HepG2 (cell line): Measurements from ENCODE around the gene SH3BP2. TPM values are rescaled to one million over a fixed set of nuclear protein-coding genes. Genes with fewer than 3 reads are reported as not detected.

ENCODE experiments used
- ARID4A ChIP-seq: sonication (generic); formaldehyde crosslinking; IDR thresholded peaks from 2 replicates; pipeline ENCODE4 v1.5.0; 2020; ENCODE audit warnings: mild to moderate bottlenecking, missing genetic modification reagents, borderline replicate concordance
- BCLAF1 ChIP-seq: fragments of 450-650 bp; IDR thresholded peaks from 2 replicates; pipeline ENCODE4 v1.6.1; 2017; ENCODE audit warnings: mild to moderate bottlenecking
- ELF3 ChIP-seq: IDR thresholded peaks from 2 replicates; pipeline ENCODE4 v1.6.1; 2016; ENCODE audit warnings: missing genetic modification reagents, missing compliant biosample characterization
- ESRRA ChIP-seq: sonication (generic); formaldehyde crosslinking; IDR thresholded peaks from 2 replicates; pipeline ENCODE4 v1.5.1; 2020; ENCODE audit warnings: mild to moderate bottlenecking, low read depth, missing genetic modification reagents
- FOXA3 ChIP-seq: IDR thresholded peaks from 2 replicates; pipeline ENCODE4 v1.6.1; 2016; ENCODE audit warnings: missing genetic modification reagents, missing compliant biosample characterization
- GABPB1 ChIP-seq: IDR thresholded peaks from 2 replicates; pipeline ENCODE4 v1.6.1; 2016; ENCODE audit warnings: mild to moderate bottlenecking, missing genetic modification reagents, moderate library complexity, missing compliant biosample characterization
- MXI1 ChIP-seq: IDR thresholded peaks from 3 replicates; pipeline ENCODE4 v1.6.1; 2012; ENCODE audit warnings: low read depth, low read length, inconsistent platforms, borderline replicate concordance
- PAWR ChIP-seq: sonication (generic); formaldehyde crosslinking; IDR thresholded peaks from 2 replicates; pipeline ENCODE4 v1.4.0; 2020; ENCODE audit warnings: missing genetic modification reagents, mild to moderate bottlenecking, borderline replicate concordance
- SOX13 ChIP-seq, 3 experiments: fragments of 450-650 bp in 1 of 3; sonication (generic) in 1 of 3; formaldehyde crosslinking in 1 of 3; IDR thresholded peaks in 2 of 3; conservative IDR thresholded peaks in 1 of 3; 2 replicates each; pipeline versions ENCODE4 v1.5.0 to v1.6.1; 2016 to 2020; ENCODE audit warnings: antibody characterized with exemption in 1 of 3, mild to moderate bottlenecking in 1 of 3, missing compliant biosample characterization in 1 of 3, missing genetic modification reagents in 1 of 3, moderate library complexity in 1 of 3
- ZNF768 ChIP-seq: sonication (generic); formaldehyde crosslinking; IDR thresholded peaks from 2 replicates; pipeline ENCODE4 v1.4.0; 2020; ENCODE audit warnings: missing genetic modification reagents
- polyA plus RNA-seq, 8 experiments: library from polyadenylated mRNA; depleted of rRNA in 3 of 8; stranded (reverse) in 7 of 8; unstranded in 1 of 8; fragments of >200 nt; fragmentation: Illumina TruSeq in 4 of 8; extraction: Trizol in 4 of 8; gene quantifications; 2 replicates each; pipeline versions ENCODE4 v1.2.1 to v1.2.3, GENCODE V29; 2011 to 2016; ENCODE audit warnings: low read depth in 4 of 8, missing spikeins in 1 of 8, mixed read lengths in 1 of 8; ENCODE audit not compliant: insufficient read depth in 1 of 8
- total RNA-seq, 5 experiments: library from RNA; depleted of rRNA; stranded (reverse); fragments of >200 nt; fragmentation: Illumina TruSeq; extraction: Trizol; gene quantifications; 2 replicates each; pipeline ENCODE4 v1.2.3, GENCODE V29; 2016; ENCODE audit warnings: low read depth in 1 of 5
- TF ChIP-seq, protein P1 (sequence below): sonication (generic); formaldehyde crosslinking; IDR thresholded peaks from 2 replicates; pipeline ENCODE4 v1.4.0; 2020; ENCODE audit warnings: missing genetic modification reagents
- TF ChIP-seq, protein P2 (sequence below): IDR thresholded peaks from 2 replicates; pipeline ENCODE4 v1.6.1; 2016; ENCODE audit warnings: mild to moderate bottlenecking, missing biosample characterization, missing genetic modification reagents
- TF ChIP-seq, protein P3 (sequence below): IDR thresholded peaks from 2 replicates; pipeline ENCODE4 v1.6.1; 2016

SH3BP2 gene
- total and polyA plus RNA-seq, 2 of the 13 experiments (the other 11 are each of a cell fraction or from before 2014, with no cell fraction given): 16.9 to 34.5 TPM

DNA sequence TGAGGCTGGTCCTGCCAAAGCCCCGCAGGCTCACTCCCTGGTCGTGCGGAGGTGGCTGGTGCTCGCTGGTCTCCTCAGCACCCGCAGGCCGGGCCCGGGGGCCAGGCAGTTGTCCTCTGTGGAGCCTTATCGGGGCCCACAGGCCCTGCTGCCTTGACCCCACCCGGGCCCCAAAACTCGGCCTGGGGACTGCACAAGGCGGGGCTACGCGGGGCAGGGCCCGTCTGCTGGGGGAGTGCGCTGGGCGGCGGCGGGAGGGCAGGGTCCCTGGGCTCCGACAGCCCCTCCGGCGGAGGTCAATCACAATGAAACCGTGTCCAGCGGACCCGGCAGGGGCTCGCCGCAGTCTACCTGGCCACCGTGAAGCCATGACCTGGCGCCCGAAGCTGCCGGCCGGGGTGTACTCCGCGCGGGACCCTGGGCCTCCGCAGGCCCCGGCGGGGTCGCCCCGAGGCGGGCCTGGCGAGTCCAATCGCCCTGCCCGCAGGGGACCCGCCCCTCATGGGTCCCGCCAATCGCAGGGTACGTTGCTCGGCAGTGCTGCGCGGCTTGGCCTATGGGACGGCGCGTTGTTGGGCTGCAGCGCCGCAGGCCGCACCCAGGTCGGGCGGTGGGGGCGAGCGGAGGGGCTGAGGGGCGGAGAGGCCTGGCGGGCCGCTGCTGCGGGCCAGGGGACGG, 50.5 kb downstream of the SH3BP2 start, which contains the start of gene ADD1 (continued):
- TF ChIP-seq ARID4A (CRISPR knock-in tag): peak; percentile 84; the same call in 1 of the 2 replicates
- TF ChIP-seq ESRRA (CRISPR knock-in tag): 0 out of 2 replicates have a peak, but pooled peaks have one; percentile 47
- TF ChIP-seq PAWR (CRISPR knock-in tag): no peak
- peak; percentile 60; the same call in 1 of the 3 replicates for TF ChIP-seq MXI1
- TF ChIP-seq, protein P1, sequence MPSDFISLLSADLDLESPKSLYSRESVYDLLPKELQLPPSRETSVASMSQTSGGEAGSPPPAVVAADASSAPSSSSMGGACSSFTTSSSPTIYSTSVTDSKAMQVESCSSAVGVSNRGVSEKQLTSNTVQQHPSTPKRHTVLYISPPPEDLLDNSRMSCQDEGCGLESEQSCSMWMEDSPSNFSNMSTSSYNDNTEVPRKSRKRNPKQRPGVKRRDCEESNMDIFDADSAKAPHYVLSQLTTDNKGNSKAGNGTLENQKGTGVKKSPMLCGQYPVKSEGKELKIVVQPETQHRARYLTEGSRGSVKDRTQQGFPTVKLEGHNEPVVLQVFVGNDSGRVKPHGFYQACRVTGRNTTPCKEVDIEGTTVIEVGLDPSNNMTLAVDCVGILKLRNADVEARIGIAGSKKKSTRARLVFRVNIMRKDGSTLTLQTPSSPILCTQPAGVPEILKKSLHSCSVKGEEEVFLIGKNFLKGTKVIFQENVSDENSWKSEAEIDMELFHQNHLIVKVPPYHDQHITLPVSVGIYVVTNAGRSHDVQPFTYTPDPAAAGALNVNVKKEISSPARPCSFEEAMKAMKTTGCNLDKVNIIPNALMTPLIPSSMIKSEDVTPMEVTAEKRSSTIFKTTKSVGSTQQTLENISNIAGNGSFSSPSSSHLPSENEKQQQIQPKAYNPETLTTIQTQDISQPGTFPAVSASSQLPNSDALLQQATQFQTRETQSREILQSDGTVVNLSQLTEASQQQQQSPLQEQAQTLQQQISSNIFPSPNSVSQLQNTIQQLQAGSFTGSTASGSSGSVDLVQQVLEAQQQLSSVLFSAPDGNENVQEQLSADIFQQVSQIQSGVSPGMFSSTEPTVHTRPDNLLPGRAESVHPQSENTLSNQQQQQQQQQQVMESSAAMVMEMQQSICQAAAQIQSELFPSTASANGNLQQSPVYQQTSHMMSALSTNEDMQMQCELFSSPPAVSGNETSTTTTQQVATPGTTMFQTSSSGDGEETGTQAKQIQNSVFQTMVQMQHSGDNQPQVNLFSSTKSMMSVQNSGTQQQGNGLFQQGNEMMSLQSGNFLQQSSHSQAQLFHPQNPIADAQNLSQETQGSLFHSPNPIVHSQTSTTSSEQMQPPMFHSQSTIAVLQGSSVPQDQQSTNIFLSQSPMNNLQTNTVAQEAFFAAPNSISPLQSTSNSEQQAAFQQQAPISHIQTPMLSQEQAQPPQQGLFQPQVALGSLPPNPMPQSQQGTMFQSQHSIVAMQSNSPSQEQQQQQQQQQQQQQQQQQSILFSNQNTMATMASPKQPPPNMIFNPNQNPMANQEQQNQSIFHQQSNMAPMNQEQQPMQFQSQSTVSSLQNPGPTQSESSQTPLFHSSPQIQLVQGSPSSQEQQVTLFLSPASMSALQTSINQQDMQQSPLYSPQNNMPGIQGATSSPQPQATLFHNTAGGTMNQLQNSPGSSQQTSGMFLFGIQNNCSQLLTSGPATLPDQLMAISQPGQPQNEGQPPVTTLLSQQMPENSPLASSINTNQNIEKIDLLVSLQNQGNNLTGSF (CRISPR knock-in tag): no peak
- peak; percentile 13; the same call in 1 of the 2 replicates for TF ChIP-seq ELF3
- TF ChIP-seq SOX13 (IDR thresholded peaks at IDR 0.05): no peak
- peak in 1 of 2 experiments; percentile 9; a peak in 1 of 4 replicates for TF ChIP-seq SOX13 (CRISPR knock-in tag; conservative IDR thresholded peaks at IDR 0.05 in 1 of 2, IDR thresholded peaks at IDR 0.05 in 1 of 2)
- TF ChIP-seq GABPB1 (CRISPR knock-in tag): peak; percentile 60; the same call in 1 of the 2 replicates
- TF ChIP-seq ZNF768 (CRISPR knock-in tag): peak; percentile 52
- TF ChIP-seq BCLAF1: no peak
- TF ChIP-seq, protein P2, sequence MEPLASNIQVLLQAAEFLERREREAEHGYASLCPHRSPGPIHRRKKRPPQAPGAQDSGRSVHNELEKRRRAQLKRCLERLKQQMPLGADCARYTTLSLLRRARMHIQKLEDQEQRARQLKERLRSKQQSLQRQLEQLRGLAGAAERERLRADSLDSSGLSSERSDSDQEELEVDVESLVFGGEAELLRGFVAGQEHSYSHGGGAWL (CRISPR knock-in tag): peak; percentile 62; the same call in 1 of the 2 replicates
- TF ChIP-seq, protein P3, sequence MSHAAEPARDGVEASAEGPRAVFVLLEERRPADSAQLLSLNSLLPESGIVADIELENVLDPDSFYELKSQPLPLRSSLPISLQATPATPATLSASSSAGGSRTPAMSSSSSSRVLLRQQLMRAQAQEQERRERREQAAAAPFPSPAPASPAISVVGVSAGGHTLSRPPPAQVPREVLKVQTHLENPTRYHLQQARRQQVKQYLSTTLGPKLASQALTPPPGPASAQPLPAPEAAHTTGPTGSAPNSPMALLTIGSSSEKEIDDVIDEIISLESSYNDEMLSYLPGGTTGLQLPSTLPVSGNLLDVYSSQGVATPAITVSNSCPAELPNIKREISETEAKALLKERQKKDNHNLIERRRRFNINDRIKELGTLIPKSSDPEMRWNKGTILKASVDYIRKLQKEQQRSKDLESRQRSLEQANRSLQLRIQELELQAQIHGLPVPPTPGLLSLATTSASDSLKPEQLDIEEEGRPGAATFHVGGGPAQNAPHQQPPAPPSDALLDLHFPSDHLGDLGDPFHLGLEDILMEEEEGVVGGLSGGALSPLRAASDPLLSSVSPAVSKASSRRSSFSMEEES: peak; percentile 45; the same call in 1 of the 2 replicates
- TF ChIP-seq FOXA3 (CRISPR knock-in tag): no peak
